EH (cell line): ENCODE measurements around the gene STX2.
"Not testable (repeated sequence)": the region's sequence is repeated elsewhere in the genome, so short reads cannot be mapped to it uniquely, and the experiment has no call there.

ENCODE experiments used
- DNase-seq: peaks from one replicate; pipeline ENCODE4 v3.0.0-alpha.2; 2015; ENCODE audit warnings: low read depth

STX2 gene

GRCh38 chr12:130838951-130839769 is at the start of gene STX2:
STX2 (minus strand) TSS chr12:130839250; CDS start chr12:130839099, 151 bp downstream.
- peak; percentile 87 for DNase-seq

DNA sequence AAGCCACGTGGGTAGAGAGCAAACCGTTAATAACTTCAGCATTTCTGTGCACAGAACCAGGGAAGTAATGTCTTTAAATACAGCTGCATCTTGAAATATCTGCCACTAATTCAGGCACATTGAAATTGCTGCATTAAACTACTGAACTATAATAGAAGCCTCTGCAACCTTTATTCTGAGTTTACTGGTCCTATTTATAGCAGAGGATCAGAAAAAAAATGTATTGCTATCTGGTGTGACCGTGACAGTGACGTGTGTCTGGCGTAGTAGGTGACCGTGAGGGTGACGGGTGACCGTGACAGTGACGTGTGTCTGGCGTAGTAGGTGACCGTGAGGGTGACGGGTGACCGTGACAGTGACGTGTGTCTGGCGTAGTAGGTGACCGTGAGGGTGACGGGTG is 48.1 kb upstream of the STX2 start:
- DNase-seq: not testable (repeated sequence)

GRCh38 chr12:130881548-130881947 is 42.5 kb upstream of the STX2 start:
- no peak for DNase-seq

DNA sequence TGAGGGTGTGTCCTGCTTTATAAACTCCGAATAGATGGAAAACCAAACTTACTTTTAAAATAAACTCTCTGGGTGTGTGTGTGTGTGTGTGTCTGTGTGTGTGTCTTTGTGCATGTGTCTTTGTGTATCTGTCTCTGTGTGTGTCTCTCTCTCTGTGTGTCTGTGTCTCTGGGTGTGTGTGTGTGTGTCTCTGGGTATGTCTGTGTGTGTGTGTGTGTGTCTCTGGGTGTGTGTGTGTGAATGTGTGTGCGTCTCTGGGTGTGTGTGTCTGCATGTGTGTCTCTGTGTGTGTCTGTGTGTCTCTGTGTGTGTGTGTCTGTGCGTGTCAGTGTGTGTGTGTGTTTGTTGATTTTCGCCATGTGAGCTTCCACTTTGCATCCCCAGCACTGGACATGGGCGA is 42.0 kb upstream of the STX2 start:
- no peak for DNase-seq

- DNase-seq: peak; percentile 7
These were observed 41.4 kb upstream of the STX2 start for GRCh38 chr12:130880411-130880885.

DNA sequence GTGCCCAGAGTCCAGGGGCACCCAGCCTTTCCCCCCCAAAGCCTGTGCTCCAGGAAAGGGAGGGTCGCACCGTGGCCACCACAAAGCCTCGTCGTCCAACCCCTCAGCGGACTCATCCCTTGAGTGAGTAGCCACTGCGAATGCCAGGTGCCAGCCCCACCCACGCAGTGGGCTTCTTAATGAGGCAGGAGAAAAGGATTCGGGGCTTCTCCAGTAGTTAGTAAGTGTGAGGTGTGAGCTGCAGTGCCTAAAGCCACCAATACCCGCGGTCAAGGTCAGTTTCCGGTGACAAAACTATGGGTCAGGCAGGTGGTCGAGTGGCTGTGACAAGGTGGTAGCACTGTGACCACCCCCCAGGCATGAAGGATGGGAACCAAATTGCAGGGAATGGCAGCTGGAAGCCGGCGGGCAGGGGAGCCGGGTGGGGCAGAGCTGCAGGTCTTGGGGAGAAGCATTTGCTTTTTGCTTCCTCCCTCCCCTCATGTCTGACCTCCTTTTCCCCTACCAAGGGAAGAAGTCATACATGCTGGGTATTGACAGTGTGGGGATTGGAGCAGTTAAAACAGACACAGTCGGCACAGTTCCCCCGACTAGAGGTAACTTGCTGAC is 40.8 kb upstream of the STX2 start:
- no peak for DNase-seq

DNA sequence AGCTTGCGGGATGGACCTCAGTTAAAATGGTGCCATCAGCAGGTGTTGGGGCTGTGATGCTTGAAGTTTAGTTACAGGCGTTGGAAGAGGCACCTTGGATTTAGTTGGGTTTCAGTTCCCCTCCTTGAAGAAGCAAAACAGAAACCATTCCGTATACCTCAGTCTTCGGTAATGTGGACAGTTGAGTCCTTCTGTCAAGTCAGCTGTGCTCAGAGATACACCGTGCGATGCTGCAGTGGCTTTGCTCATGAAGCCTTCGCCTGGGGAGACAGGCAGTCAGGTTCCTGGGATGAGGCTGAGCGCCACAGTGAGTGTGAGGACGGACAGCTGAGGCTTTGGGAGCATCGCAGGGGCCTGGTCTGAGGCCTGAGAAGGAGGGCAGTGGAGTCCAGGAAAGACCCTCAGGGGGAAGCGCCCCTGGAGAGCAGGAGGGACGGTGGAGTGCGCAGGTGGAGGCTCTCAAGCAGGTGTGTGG is 40.2 kb upstream of the STX2 start:
- DNase-seq: no peak

- no peak for DNase-seq
These were observed 39.4 kb upstream of the STX2 start for GRCh38 chr12:130878193-130879185.

GRCh38 chr12:130877333-130877732 is 38.3 kb upstream of the STX2 start:
- DNase-seq: no peak

DNA sequence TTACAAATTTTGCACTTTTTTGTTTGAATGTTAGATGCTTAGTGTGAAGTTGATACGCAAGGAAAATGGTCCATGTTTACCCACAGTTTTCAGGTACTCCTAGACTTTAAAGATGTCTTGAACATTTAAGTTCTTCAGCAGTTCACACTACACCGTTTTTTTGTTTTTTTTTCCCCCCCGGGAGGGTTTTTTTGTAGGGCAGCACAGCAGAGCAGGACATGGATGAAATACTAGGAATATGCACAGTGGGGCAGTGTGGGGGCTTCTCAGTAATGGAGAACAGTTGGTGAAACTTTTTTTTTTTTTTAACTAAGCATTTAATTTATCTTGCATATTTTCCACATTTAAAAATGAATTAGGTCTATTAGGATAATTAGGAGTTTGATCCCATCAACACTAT is 37.7 kb upstream of the STX2 start:
- DNase-seq: no peak

GRCh38 chr12:130876297-130876696 is 37.2 kb upstream of the STX2 start:
- no peak for DNase-seq

- not testable (repeated sequence) for DNase-seq
These were observed 36.7 kb upstream of the STX2 start for GRCh38 chr12:130875708-130876107.

GRCh38 chr12:130875193-130875592 is 36.1 kb upstream of the STX2 start:
- no peak for DNase-seq

DNA sequence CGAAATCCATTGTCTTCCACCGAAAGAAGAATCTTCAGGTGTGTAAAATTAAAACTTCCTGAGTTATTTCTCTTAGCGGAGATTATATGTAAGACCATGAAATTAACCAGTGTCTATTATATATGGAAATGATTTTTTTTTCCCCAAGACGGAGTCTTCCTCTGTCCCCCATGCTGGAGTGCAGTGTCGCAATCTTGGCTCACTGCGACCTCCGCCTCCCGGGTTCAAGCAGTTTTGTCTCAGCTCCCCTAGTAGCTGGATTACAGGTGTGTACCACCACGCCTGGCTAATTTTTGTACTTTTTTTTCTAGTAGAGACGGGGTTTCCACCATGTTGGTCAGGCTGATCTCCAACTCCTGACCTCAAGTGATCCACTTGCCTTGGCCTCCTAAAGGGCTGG is 35.6 kb upstream of the STX2 start:
- DNase-seq: no peak

GRCh38 chr12:130873825-130874224 is 34.8 kb upstream of the STX2 start:
- DNase-seq: no peak

DNA sequence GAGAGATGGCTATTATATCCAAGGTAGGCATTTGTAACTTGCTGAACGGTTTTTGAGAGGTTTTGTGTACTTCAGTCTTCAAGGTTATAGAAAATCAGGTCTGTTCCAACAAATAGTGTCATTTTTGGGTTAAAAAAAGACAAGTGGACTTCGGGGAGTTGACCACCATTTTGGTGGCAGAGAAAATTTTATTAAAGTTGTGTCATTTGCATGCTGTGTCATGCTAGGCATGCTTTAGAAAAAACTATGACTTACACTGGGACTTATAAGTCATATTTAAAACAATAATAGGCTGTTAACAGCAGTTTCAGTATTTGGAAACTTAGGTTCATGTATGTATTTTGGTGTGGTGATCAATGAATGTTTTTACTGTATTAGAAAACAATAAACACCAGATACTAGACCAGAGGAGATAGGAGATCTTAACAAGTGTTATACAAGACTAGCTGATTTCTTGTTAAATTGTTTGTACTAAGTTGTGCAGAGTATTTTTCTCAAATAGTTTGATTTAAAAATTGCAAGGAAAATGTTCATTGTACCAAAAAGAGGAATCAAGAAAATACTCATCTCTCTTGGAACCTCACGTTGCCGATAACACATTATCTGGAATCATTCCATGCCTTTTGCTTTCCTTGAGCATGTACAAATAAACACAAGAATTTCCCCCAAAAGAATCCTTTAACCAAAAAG is 34.2 kb upstream of the STX2 start:
- peak; percentile 22 for DNase-seq

DNA sequence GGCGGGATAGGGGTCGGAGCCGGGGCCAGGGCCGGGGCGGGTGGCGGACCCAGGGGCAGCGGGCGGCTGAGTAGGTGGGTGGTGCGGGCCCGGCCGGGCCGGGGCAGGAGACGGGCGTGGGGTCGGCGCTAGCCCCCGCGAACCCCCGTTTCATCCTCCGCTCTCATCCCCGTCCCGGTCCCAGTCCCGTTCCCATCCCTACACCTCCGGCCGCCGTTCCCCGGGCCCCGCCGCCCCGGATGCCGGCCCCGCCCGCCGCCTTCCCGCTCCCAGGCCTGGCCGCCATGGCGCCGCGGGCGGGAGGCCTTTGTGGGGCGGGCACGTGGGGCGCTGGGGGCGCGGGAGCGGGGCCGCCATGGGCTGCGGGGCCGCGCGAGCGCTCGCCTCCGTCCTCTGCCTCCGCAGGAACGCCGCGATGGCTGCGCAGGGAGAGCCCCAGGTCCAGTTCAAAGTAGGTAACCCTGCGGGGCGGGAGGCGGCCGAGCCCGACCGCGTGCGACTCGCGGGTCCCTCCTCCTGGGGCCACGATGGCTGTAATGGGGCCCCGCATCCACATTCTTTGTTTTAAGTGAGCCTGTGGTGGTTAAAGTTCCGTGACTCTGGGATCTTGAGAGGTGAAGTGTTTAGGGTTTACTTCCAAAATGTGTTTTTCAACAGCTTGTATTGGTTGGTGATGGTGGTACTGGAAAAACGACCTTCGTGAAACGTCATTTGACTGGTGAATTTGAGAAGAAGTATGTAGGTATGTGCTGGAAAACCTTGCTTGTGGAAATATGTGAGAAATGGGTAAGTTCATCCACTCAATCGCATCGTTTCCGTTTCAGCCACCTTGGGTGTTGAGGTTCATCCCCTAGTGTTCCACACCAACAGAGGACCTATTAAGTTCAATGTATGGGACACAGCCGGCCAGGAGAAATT is 33.4 kb upstream of the STX2 start:
- peak; percentile 45 for DNase-seq

DNA sequence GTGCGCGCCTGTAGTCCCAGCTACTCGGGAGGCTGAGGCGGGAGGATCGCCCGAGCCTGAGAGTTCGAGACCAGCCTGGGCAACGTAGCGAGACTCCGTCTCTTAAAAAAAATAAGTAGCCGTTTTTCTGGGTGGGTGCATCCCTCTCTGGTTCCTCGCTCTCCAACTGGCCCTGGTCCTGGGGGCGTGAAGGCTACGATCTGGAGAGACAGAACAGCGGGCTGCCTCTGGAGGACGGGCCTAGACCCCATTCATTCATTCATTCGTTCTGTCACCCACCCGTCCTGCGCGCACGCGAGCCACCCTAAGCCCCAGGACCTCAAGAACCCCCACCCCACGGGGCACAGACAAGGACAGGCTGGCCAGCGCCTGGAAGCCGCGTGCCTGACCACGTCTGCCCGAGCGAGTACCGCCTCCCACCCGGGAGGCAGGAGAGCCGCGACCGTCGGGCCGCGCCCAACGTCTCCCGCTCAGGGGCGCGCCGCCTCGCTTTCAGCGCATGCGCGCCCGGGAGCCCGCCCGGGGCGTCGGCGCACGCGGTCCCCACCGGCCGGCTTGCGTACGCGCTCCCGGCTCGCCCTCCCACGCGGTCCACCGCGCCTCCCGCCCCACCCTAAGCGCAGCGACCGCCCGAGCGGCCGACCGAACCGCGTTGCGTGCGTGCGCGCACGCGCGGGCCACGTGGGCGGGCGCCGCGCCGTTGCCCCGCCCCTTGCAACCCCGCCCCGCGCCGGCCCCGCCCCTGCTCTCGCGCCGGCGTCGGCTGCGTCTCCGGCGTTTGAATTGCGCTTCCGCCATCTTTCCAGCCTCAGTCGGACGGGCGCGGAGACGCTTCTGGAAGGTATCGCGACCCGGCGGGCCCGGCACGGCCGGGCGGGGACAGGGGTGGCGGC is 32.5 kb upstream of the STX2 start, which contains the start of gene RAN:
Gene RAN (plus strand): TSS at position 781 of the 893 bp plus-strand sequence. CDS start 528 bp downstream, outside the sequence.
- DNase-seq: peak; percentile 93
